WTC11 (cell line): ENCODE data around the gene NRXN3. TPM values are rescaled to one million over a fixed set of nuclear protein-coding genes. Genes with fewer than 3 reads are reported as not detected.

Experiments used
- ATAC-seq: fragments of 200-7000 bp; cut with Tn5 transposase; 2 replicates; pipeline ENCODE4 v1.10.0; 2021; ENCODE audit warnings: mild to moderate bottlenecking, moderate library complexity
- CTCF ChIA-PET: fragments of 300-600 bp; sonication (Branson Sonifier 250); formaldehyde crosslinking; loops from one replicate; lab custom pipeline; 2021; ENCODE audit warnings: antibody characterized with exemption; lab: Charles Lee
- POLR2A ChIA-PET: fragments of 350-600 bp; sonication (Branson Sonifier 250); formaldehyde crosslinking; loops from one replicate; lab custom pipeline; 2021; ENCODE audit warnings: antibody characterized with exemption; lab: Charles Lee
- DNase-seq: peaks from one replicate; pipeline ENCODE4 v3.0.0; 2021; ENCODE audit warnings: low spot score
- H3K27ac Mint-ChIP-seq: 2 replicates; pipeline ENCODE4 v1.8.0; 2021; ENCODE audit warnings: mixed read lengths
- H3K27me3 Mint-ChIP-seq: 2 replicates; pipeline ENCODE4 v1.8.0; 2021; ENCODE audit warnings: low read depth, mild to moderate bottlenecking, moderate library complexity, mixed read lengths
- H3K36me3 Mint-ChIP-seq: 2 replicates; pipeline ENCODE4 v1.8.0; 2021; ENCODE audit warnings: mixed read lengths
- H3K4me1 Mint-ChIP-seq: 2 replicates; pipeline ENCODE4 v1.8.0; 2022; ENCODE audit warnings: mixed read lengths
- H3K4me3 Mint-ChIP-seq: 2 replicates; pipeline ENCODE4 v1.8.0; 2021; ENCODE audit warnings: mild to moderate bottlenecking, moderate library complexity, mixed read lengths
- H3K9me3 Mint-ChIP-seq: 2 replicates; pipeline ENCODE4 v1.8.0; 2021; ENCODE audit warnings: mixed read lengths
- E2F5 ChIP-seq: sonication (generic); formaldehyde crosslinking; IDR thresholded peaks from 2 replicates; pipeline ENCODE4 v1.8.1; 2022; ENCODE audit warnings: mild to moderate bottlenecking, moderate library complexity, missing genetic modification reagents
- ESRRA ChIP-seq: sonication (generic); formaldehyde crosslinking; IDR thresholded peaks from 2 replicates; pipeline ENCODE4 v1.8.1; 2022; ENCODE audit warnings: mild to moderate bottlenecking, missing genetic modification reagents, borderline replicate concordance
- FOXJ3 ChIP-seq: sonication (generic); formaldehyde crosslinking; IDR thresholded peaks from 2 replicates; pipeline ENCODE4 v1.9.0; 2021; ENCODE audit warnings: missing genetic modification reagents, mild to moderate bottlenecking, borderline replicate concordance
- GTF2I ChIP-seq: fragments of 250-450 bp; sonication (Bioruptor Pico); conservative IDR thresholded peaks from 2 replicates; pipeline ENCODE4 v1.4.0; 2021; ENCODE audit warnings: mild to moderate bottlenecking
- HMGXB4 ChIP-seq: sonication (generic); formaldehyde crosslinking; IDR thresholded peaks from 2 replicates; pipeline ENCODE4 v1.8.1; 2023; ENCODE audit warnings: mild to moderate bottlenecking, moderate library complexity, missing genetic modification reagents
- IRF1 ChIP-seq: sonication (generic); formaldehyde crosslinking; IDR thresholded peaks from 2 replicates; pipeline ENCODE4 v1.8.0; 2023; ENCODE audit warnings: missing genetic modification reagents
- IRF2 ChIP-seq: sonication (generic); formaldehyde crosslinking; IDR thresholded peaks from 2 replicates; pipeline ENCODE4 v1.8.0; 2022; ENCODE audit warnings: low read depth, missing genetic modification reagents, borderline replicate concordance
- JAZF1 ChIP-seq: fragments of 250-450 bp; sonication (Bioruptor Pico); IDR thresholded peaks from 2 replicates; pipeline ENCODE4 v1.9.0; 2021; ENCODE audit warnings: moderate library complexity, mild to moderate bottlenecking, inconsistent platforms
- KAT7 ChIP-seq: sonication (generic); formaldehyde crosslinking; IDR thresholded peaks from 2 replicates; pipeline ENCODE4 v1.8.1; 2023; ENCODE audit warnings: missing genetic modification reagents, mild to moderate bottlenecking, borderline replicate concordance
- MAX ChIP-seq: sonication (generic); formaldehyde crosslinking; IDR thresholded peaks from 2 replicates; pipeline ENCODE4 v1.8.0; 2022; ENCODE audit warnings: mild to moderate bottlenecking, missing genetic modification reagents
- NR1H2 ChIP-seq: sonication (generic); formaldehyde crosslinking; IDR thresholded peaks from 2 replicates; pipeline ENCODE4 v1.9.0; 2021; ENCODE audit warnings: mild to moderate bottlenecking, moderate library complexity, missing genetic modification reagents
- SMAD4 ChIP-seq: sonication (generic); formaldehyde crosslinking; IDR thresholded peaks from 2 replicates; pipeline ENCODE4 v1.8.0; 2022; ENCODE audit warnings: mild to moderate bottlenecking, missing genetic modification reagents
- TEAD4 ChIP-seq: sonication (generic); formaldehyde crosslinking; IDR thresholded peaks from 2 replicates; pipeline ENCODE4 v1.8.0; 2022; ENCODE audit warnings: mild to moderate bottlenecking, missing genetic modification reagents
- ZNF281 ChIP-seq: sonication (generic); formaldehyde crosslinking; IDR thresholded peaks from 2 replicates; pipeline ENCODE4 v1.8.0; 2023; ENCODE audit warnings: mild to moderate bottlenecking, missing genetic modification reagents
- ZNF317 ChIP-seq: sonication (generic); formaldehyde crosslinking; IDR thresholded peaks from 2 replicates; pipeline ENCODE4 v1.8.1; 2023; ENCODE audit warnings: low read depth, mild to moderate bottlenecking, moderate library complexity, missing genetic modification reagents, borderline replicate concordance
- ZNF532 ChIP-seq: fragments of 250-450 bp; sonication (Bioruptor Pico); IDR thresholded peaks from 2 replicates; pipeline ENCODE4 v1.9.0; 2021; ENCODE audit warnings: mild to moderate bottlenecking, borderline replicate concordance
- total RNA-seq: library from RNA; stranded (reverse); gene quantifications from 3 replicates; pipeline ENCODE4 v1.2.3, GENCODE V29; 2021

NRXN3 gene
- total RNA-seq, 1 experiment from 2014 or later = 3.0 TPM

- Mint-ChIP-seq H3K36me3 (no peaks in the 10 kb centered on the region), H3K4me3 (no peak overlapping the region), H3K4me1 (peaks cover 11% of the 10 kb centered on the region), H3K9me3 (no peaks in the 10 kb centered on the region)
- DNase-seq (no peak), ATAC-seq (peak; percentile 91)
- POLR2A ChIA-PET = no interaction called here
- TF ChIP-seq GTF2I (CRISPR knock-in tag) (no peak), NR1H2 (CRISPR knock-in tag) (no peak), ZNF281 (CRISPR knock-in tag) (no peak), MAX (CRISPR knock-in tag) (no peak), JAZF1 (CRISPR knock-in tag) (no peak), SMAD4 (CRISPR knock-in tag) (no peak), KAT7 (CRISPR knock-in tag) (no peak), FOXJ3 (CRISPR knock-in tag) (no peak)
- TF ChIP-seq, all 79 proteins: peak for 0
- no peak overlapping the region for H3K27ac Mint-ChIP-seq
- CTCF ChIA-PET = interaction anchor here (0.6 kb wide), 1 partner anchor 86 kb away, joined by 3 read pairs; no protein-coding TSS in a partner anchor
- no peaks in the 10 kb centered on the region; the same call in 1 of the 2 replicates for H3K27me3 Mint-ChIP-seq
These were observed 157.5 kb downstream of the NRXN3 start for GRCh38 chr14:78327426-78328221.

- CTCF ChIA-PET = no interaction called here
- no peaks in the 10 kb centered on the region; the same call in 1 of the 2 replicates for H3K27me3 Mint-ChIP-seq
- no peak overlapping the region for H3K4me3 Mint-ChIP-seq
- no peak for TF ChIP-seq TEAD4 (CRISPR knock-in tag)
- no peak for TF ChIP-seq IRF2 (CRISPR knock-in tag)
- no peak for TF ChIP-seq HMGXB4 (CRISPR knock-in tag)
- no peak for TF ChIP-seq ZNF317 (CRISPR knock-in tag)
- no peak for TF ChIP-seq IRF1 (CRISPR knock-in tag)
- TF ChIP-seq ESRRA (CRISPR knock-in tag) = no peak
- TF ChIP-seq E2F5 (CRISPR knock-in tag) = no peak
- TF ChIP-seq ZNF532 (CRISPR knock-in tag) = no peak
- DNase-seq = no peak
- H3K27ac Mint-ChIP-seq = no peak overlapping the region
- H3K4me1 Mint-ChIP-seq = peaks cover 5% of the 10 kb centered on the region
- ATAC-seq = no peak
- POLR2A ChIA-PET = no interaction called here
- H3K9me3 Mint-ChIP-seq = no peaks in the 10 kb centered on the region
- H3K36me3 Mint-ChIP-seq = no peaks in the 10 kb centered on the region
These were observed 159.2 kb downstream of the NRXN3 start for GRCh38 chr14:78329371-78329770.
